GM18507 (cell line): ENCODE data around the gene ALG2.
"Not testable (repeated sequence)": the region's sequence is repeated elsewhere in the genome, so short reads cannot be mapped to it uniquely, and the experiment has no call there.

Experiments
- DNase-seq: peaks from one replicate; pipeline ENCODE4 v3.0.0; 2011; ENCODE audit warnings: low read depth; ENCODE audit not compliant: insufficient read length; ENCODE audit errors: extremely low spot score
- FAIRE-seq: peaks from 2 replicates; lab custom pipeline; 2011; peaks lifted over from hg19 to GRCh38; lab: Jason Lieb, UNC

ALG2 gene

GRCh38 chr9:99197987-99198386 lies 23.8 kb downstream of the ALG2 start:
- FAIRE-seq (no peak), DNase-seq (no peak)

GRCh38 chr9:99197124-99197630 lies 24.6 kb downstream of the ALG2 start:
- no peak for FAIRE-seq
- DNase-seq: no peak

- DNase-seq: not testable (repeated sequence)
- FAIRE-seq: peak; percentile 76
Measured at GRCh38 chr9:99196484-99196883, 25.3 kb downstream of the ALG2 start.

- DNase-seq (no peak), FAIRE-seq (no peak)
Measured at GRCh38 chr9:99193466-99193821, 28.3 kb downstream of the ALG2 start.

- FAIRE-seq (no peak), DNase-seq (no peak)
Measured at GRCh38 chr9:99192786-99193465, 28.8 kb downstream of the ALG2 start.

GRCh38 chr9:99190597-99191283 lies 31.0 kb downstream of the ALG2 start:
- no peak for DNase-seq
- no peak for FAIRE-seq

GRCh38 chr9:99189887-99190596 lies 31.7 kb downstream of the ALG2 start:
- DNase-seq (no peak), FAIRE-seq (no peak)

GRCh38 chr9:99189186-99189585 lies 32.6 kb downstream of the ALG2 start:
- no peak for DNase-seq
- FAIRE-seq: no peak

GRCh38 chr9:99187311-99187710 lies 34.4 kb downstream of the ALG2 start:
- FAIRE-seq (peak; percentile 53), DNase-seq (no peak)

GRCh38 chr9:99185934-99186333 lies 35.8 kb downstream of the ALG2 start:
- FAIRE-seq: no peak
- no peak for DNase-seq

- no peak for DNase-seq
- no peak for FAIRE-seq
Measured at GRCh38 chr9:99185348-99185632, 36.5 kb downstream of the ALG2 start.

GRCh38 chr9:99184475-99185347 lies 37.0 kb downstream of the ALG2 start:
- DNase-seq (peak; percentile 62), FAIRE-seq (peak; percentile 93)

GRCh38 chr9:99184110-99184474 lies 37.6 kb downstream of the ALG2 start:
- FAIRE-seq: no peak
- DNase-seq: no peak

- DNase-seq: no peak
- FAIRE-seq: no peak
Measured at GRCh38 chr9:99183616-99184015, 38.1 kb downstream of the ALG2 start.

- no peak for DNase-seq
- FAIRE-seq: no peak
Measured at GRCh38 chr9:99182356-99182755, 39.4 kb downstream of the ALG2 start.

- DNase-seq (no peak), FAIRE-seq (peak; percentile 78)
Measured at GRCh38 chr9:99181621-99182020, 40.1 kb downstream of the ALG2 start.

- FAIRE-seq (no peak), DNase-seq (no peak)
Measured at GRCh38 chr9:99181206-99181605, 40.5 kb downstream of the ALG2 start.

- FAIRE-seq (no peak), DNase-seq (no peak)
Measured at GRCh38 chr9:99180662-99181061, 41.1 kb downstream of the ALG2 start.

- FAIRE-seq (peak; percentile 61), DNase-seq (no peak)
Measured at GRCh38 chr9:99180199-99180598, 41.5 kb downstream of the ALG2 start.
